ENCODE data around the gene SLC7A5.
A peak's percentile ranks its signal among the peaks of the same experiment; 100 is the strongest.
"Not testable (repeated sequence)": the region's sequence is repeated elsewhere in the genome, so short reads cannot be mapped to it uniquely, and the experiment has no call there.

Gene SLC7A5

GRCh38 chr16:87887931-87888330 lies 18.6 kb upstream of the SLC7A5 start:
- DNase-seq (ENCODE audit: low spot score), result not testable (repeated sequence)

DNA sequence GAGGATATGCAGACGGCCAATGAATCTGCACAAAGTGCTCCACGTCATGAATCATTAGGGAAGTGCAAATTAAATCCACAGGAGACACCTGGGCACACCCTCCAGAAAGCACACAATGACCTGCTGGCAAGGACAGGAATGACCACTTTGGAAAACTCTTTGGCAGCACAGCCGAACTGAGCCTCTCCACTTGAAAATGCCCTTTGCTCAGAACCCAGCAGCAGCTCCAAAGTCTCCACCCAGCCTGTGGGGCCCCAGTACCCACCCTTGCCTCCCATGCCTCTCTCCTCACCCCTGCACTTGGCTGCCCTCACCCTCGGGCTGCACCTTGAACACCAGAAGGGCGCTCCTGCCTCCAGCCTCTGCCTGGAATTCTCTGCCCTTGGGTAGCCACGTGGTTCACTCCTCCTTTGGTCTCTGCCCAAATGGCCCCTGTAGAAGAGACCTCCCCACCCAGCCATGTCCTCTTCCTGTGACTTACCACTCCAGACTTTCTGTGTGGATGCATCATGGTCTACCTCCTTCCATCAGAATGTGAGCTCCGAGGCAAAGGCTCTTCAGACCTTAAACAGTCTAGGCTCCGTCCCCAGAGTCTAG lies 16.2 kb upstream of the SLC7A5 start:
- DNase-seq (ENCODE audit: low spot score), result not testable (repeated sequence)

DNA sequence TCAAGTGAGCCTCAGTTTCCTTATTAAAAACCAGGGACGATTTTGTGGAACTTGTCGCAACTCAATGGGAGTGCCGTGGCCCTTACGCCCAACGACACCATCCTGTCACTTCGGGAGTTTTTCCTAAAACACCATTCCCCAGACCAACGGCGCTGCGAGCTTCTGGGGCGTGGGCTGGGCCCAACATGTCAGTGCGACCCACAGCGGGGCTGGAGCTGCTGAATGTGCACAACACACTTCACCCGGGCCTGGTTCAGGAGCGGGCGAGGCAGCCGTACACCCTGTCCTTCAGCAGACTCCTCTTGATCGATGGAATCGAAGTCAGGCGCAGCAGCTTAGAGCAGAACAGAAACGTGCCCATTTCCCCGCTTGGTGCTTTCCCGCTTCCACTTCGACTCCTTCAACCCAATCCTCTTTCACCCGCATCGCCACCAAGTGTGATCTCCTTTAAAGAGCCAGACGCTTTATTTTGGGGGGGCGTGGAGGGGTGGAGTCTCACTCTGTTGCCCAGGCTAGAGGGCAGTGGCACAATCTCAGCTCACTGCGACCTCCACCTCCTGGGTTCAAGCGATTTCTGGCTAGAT lies 13.2 kb upstream of the SLC7A5 start:
- no peak for DNase-seq (ENCODE audit: low spot score)

DNA sequence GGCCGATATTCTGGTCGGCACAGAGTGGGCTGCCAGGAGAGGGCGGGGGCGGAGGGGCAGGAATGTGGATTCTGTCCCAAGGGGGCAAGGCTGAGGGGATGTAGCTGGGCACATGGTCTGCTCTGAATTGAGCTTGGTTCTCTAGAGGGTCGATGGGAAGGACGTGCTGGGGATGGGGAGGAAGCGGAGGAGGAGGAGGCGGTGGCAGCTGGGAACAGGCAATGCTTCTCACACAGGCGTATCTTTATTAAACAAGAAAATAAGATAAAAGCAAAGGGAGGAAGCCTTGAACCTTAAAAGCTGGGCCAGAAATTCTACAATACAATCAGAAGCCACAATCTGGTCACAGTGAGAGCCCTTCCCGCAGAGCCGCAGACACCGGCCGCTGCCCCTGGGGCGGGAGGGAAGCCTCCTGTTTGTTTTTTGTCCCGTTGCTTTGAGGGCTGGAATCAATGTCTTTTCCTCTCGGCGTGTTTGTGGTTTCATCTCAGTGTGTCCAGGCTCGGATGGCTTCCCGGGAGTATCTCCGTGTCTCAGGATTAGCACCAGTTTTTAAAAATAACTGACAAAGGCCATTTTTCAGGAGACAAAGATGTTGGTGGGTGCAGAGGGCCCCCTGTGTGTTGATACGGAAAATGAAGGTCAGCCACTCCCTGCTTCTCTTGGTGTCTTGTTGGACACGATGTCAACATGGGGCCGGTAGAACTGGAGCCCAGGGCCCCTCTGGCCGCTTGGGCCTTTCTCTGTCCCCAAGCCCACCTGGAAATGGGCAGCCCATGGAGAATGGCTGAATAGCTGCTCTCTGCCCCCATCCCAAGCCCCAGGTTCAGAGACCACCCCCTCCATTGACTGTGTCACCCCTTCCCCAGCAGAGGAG lies 12.3 kb upstream of the SLC7A5 start:
- DNase-seq (ENCODE audit: low spot score), result no peak

GRCh38 chr16:87880117-87880696 lies 10.9 kb upstream of the SLC7A5 start:
- DNase-seq (ENCODE audit: low spot score), result no peak

GRCh38 chr16:87879411-87880013 lies 10.2 kb upstream of the SLC7A5 start:
- DNase-seq (ENCODE audit: low spot score), result not testable (repeated sequence)

DNA sequence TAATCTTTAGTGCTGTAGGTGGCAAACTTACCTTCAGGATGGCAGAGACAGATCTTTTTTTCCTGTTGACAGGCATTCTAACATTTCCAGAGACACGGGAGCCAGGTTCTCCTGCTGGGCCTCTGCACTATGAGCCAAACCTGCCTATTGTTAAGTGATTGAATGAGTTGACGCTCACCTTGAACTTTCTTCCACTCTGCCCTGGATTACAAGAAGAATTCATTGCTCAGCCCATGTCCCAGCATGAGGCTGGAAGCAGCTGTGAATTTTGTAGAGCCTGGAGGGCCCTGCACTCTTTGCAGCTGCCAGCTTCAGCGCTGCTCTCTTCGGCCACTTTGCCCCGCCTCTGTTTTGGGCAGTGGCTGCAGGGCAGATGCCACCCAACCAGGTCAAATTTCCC lies 9.4 kb upstream of the SLC7A5 start:
- DNase-seq (ENCODE audit: low spot score), result no peak

- DNase-seq (ENCODE audit: low spot score), result no peak
These were observed 8.7 kb upstream of the SLC7A5 start for GRCh38 chr16:87877942-87878507.

DNA sequence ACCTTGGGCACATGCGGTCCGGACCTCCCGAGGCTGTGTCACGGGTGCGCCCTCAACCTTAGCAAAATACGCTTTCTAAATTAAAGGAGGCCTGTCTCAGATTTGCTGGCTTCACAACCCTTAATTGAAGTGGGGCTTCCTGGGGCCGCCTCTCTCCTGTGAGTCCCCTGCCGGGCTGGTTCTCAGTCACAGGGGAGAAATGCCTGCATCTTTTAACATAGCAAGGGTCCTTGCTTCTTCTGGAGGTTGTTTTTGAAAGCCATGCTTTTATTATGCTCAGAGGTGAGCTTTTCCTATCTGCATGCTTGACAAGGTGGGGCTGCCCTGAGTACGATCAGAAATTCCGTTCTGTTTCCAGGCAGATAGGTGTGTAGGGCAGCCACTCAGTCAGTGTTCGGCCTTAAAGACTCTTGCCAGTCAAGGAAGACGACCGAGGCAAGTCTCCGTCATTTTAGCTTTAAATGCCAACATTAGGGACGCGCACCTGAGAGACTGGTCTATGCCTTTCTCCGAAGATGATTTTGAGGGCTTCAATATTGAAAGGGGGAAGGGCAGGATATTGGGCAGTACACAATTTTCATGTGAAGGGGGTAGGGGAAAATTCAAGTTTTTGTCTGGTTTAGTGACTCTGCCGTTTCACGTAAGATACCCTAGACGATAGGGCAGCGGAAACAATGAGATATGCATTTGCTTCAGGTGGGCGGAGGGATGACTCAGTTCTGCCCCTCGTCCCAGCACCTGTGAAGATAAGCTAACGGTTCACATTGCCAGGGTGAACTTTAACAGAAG lies 5.5 kb upstream of the SLC7A5 start:
- peak; percentile 53 for DNase-seq (ENCODE audit: low spot score)

DNA sequence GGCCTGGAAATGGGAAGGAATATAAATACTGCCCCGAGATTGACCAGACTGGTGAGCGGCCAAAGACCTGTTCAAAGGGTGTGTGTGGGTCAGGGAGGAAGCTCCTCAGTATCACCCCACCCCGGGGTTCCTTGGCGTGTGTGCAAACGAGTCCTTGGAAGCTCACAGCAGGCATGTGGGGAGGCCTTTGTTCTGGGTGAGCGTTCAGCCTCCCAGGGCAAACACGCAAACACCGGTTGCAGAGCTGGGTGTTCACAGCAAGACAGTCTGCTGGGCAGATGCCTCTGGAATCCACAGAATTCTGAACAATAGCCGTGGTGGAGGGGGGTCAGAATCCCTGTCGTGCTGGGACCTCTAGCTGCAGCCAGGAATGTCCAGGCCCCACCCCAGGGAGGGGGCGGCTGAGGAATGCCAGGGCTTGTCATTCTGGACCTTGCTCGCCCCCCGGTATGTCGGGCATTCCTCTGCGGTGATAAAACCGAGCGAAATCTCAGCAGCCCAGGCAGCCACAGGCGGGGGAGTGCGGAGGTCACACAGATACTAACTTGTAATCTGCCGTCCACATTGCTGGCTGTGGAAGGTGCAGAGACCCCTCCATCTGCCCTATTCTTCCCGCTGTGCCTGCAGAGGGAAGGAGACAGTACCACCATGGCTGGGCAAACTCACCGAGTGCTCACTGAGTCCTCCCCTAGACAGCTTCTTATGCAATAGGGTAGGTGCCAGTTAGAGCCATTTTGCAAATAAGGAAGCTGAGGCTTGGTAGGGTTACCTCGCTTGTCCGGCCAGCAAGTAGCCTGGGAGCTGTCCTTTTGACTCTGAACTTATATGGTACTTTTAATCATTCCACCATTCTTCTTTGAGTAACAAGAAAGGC lies 1.3 kb upstream of the SLC7A5 start:
- not testable (repeated sequence) for DNase-seq (ENCODE audit: low spot score)

- not testable (repeated sequence) for DNase-seq (ENCODE audit: low spot score)
These were observed 641 bp upstream of the SLC7A5 start for GRCh38 chr16:87869879-87870417.

DNA sequence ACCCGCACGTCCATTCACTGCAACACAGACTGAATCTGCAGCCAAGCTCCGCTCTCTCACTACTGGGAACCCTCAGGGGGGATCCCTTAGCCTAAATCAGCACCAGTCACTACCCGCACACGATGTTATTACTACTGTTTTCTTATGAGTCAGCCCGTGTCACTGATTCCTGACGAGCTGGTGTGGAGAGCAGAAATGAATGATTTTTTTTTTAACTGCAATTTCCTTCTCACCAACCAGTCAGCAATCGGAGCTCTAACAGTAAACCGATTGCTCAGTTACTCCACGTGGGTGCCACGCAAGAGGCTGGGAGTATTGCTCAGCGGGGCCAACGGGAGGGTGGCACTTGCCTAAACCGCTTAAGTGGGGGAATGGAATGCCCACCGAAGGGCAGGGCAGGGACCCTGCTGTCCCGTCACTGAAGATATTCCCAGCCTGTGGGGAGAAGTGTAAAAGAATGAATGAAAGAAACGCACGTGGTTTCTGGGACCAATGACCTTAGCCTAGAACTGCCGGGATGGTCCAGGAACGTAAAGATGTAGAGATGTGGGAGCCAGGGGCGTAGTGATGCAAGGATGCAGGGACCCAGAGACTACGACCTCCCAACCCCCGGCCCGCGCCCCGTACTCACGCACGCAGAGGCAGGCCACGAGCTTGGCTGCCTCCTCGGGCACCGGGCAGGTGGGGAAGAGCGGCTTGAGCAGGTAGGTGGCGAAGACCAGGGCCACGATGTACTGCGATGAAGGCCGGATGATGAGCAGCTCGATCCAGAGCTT lies 865 bp downstream of the SLC7A5 start:
- peak; percentile 69 for DNase-seq (ENCODE audit: low spot score)

- peak; percentile 45 for DNase-seq (ENCODE audit: low spot score)
These were observed 3.3 kb downstream of the SLC7A5 start for GRCh38 chr16:87865902-87866555.

DNA sequence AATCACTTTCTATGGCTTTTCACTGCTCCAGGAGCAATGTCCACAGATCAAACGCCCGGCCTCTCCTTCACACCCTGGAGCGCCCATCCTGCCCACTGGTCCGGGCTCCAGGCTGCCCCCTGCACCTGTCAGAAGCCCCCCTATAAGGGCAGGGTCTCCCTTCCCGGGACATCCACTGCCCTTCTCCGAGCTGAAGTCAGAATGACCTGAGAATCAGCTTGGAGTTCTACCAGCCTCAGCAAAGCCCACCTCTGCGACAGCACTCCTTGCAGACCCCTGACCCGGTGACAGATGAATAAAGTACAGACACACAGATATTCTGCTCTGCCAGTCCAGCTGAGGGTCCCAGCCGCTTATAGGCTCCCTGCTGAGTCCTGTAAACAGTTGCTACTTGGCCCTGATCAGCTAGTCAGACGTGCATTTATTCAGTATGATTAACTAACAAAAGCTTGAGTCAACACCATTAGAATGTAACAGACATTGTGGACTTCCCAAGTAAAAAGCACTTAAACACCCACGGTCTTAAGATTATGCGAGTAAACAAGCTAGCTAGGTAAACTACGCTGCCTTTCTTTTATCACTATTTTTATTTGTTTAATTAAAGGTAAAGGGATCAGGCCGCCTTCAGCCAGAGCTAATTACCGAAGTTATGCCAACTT lies 4.8 kb downstream of the SLC7A5 start:
- DNase-seq (ENCODE audit: low spot score), result no peak

DNA sequence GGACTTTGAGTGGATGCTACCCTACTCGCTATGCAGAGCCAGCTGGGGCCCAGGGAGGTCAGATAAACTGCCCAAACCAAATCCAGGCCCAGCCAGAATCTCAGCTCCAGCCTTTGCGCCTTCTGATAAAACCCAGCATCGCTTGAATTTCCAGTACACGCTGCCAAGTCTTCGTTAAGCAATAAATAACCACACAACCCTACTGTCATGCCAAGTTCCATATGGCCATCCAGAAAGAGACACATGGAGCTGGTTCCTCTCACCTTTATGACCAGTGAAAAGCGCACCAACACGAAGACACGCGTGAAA lies 6.0 kb downstream of the SLC7A5 start:
- DNase-seq (ENCODE audit: low spot score), result not testable (repeated sequence)

DNA sequence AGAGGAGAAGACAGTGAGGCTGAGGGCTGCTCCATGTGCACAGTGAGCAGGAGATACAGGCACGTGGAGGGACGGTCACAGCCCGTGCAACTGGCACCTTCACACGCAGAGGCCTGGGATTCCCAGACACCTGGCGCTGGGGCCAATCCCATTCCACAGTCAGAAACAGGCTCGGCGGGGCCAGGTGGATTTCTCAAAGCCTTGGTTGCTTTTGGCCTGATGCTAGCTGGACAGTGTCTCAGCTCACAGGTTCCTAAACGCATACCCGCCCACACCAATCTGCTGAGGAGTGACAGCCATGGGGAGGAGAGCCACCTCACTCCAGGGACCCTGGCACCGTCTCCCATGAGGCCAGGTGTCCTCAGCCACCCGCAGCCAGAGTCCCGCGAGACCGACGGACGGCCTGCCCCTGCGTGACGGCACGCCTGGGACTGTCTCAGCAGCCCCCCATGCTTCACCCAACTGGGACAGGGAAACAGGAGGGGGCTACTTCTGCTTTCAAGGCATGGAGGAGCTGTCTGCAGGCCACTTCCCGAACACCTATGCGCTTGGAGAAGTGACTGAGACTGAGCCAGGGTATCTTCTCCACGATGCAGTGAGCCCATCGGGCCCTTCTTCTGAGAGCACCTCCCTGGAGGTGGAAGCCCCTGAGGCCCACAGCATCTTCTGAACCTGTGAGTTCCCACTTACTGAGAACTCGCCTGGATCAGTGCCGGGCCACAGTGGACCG lies 6.5 kb downstream of the SLC7A5 start:
- DNase-seq (ENCODE audit: low spot score), result not testable (repeated sequence)

GRCh38 chr16:87861300-87862099 lies 7.8 kb downstream of the SLC7A5 start:
- not testable (repeated sequence) for DNase-seq (ENCODE audit: low spot score)

Data from CD4-positive, alpha-beta T cell treated with Interleukin-6 at 100 ng/mL for 8 hours (primary cell).